ENCODE measurements around the gene ZNF85. TPM values are rescaled to one million over a fixed set of nuclear protein-coding genes. Genes with fewer than 3 reads are reported as not detected.

Gene ZNF85
- 1 to 10 TPM; 3.9 to 8.6 (median 5.4) TPM for total RNA-seq
- 20.6 TPM for total RNA-seq (2013)

DNA sequence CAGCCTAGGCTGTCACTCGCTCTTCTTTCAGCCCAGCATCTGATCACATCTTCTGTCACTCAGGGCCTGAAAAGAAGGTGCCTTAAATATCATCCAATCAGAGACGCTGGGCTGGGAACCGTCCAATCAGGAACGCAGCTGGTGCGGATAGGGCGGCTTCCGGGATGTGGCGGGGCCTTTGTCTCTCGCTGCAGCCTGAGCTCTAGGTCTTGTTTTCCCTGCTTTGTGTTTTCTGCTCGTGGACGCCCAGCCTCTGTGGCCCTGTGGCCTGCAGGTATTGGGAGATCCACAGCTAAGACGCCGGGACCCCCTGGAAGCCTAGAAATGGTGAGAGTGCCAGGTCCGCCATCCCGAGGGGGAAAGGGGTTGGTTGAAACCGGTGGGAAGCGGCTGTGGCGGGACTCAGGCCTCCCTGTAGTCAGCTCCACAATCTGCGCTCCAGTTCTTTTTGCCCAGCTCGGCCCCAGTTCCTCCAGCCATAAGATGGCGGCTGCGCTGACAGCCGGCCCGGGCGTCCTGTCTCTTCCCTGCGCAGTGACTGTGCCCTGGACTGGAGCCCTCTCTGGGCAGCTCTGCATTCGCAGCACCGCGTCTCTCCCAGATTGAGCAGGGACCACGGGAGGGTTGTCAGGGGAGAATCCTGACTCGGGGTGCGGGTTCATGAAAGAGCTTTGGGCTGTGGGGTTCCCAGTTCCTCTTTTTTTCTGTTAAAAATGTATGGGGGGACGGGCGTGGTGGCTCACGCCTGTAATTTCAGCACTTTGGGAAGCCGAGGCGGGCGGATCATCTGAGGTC is at the start of gene ZNF85:
ZNF85 (plus strand) TSS at position 175 of the 795 bp plus-strand sequence; CDS start at position 325, 150 bp downstream.
- Histone ChIP-seq H3K4me3 (ENCODE audit: low read length) (peak within 1 kb of the TSS; percentile 73), H3K9me3 (ENCODE audit: control insufficient read depth, insufficient read depth, low read length) (no peaks in the 10 kb centered on the region), H3K27ac (ENCODE audit: low read length) (peak within 1 kb of the TSS; percentile 91), H3K4me1 (ENCODE audit: control insufficient read depth, insufficient read depth, low read length) (peaks cover 11% of the 10 kb centered on the region), H3K27me3 (ENCODE audit: control insufficient read depth, insufficient read depth, low read length) (no peaks in the 10 kb centered on the region), H3K36me3 (ENCODE audit: control insufficient read depth, insufficient read depth, low read length) (no peaks in the 10 kb centered on the region)
- Mint-ChIP-seq H3K27ac (peak within 1 kb of the TSS; percentile 91 to 98), H3K36me3 (no peaks in the 10 kb centered on the region), H3K27me3 (ENCODE audit: low read depth in 2 of 2) (no peaks in the 10 kb centered on the region), H3K4me1 (peaks cover 19% of the 10 kb centered on the region in 2 donors), H3K4me3 (peak within 1 kb of the TSS; percentile 97), H3K9me3 (no peaks in the 10 kb centered on the region)
- ATAC-seq = peak; percentile 96 to 99 (median 99)
- TF ChIP-seq, protein P1, sequence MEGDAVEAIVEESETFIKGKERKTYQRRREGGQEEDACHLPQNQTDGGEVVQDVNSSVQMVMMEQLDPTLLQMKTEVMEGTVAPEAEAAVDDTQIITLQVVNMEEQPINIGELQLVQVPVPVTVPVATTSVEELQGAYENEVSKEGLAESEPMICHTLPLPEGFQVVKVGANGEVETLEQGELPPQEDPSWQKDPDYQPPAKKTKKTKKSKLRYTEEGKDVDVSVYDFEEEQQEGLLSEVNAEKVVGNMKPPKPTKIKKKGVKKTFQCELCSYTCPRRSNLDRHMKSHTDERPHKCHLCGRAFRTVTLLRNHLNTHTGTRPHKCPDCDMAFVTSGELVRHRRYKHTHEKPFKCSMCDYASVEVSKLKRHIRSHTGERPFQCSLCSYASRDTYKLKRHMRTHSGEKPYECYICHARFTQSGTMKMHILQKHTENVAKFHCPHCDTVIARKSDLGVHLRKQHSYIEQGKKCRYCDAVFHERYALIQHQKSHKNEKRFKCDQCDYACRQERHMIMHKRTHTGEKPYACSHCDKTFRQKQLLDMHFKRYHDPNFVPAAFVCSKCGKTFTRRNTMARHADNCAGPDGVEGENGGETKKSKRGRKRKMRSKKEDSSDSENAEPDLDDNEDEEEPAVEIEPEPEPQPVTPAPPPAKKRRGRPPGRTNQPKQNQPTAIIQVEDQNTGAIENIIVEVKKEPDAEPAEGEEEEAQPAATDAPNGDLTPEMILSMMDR (IDR thresholded peaks at IDR 0.05) = no peak
- under 1% methylated on average over 38 of the region's 38 CpGs for WGBS (ENCODE audit: insufficient coverage)
- DNase-seq = peak; percentile 89 to 94
- intact Hi-C loops (cut with micrococcal nuclease) = loop anchor here (1.0 to 10.0 kb wide), 3 partner anchors 102 to 261 kb away; partner anchors contain the start of genes ZNF430, ZNF626 and ZNF714

- H3K4me3 Mint-ChIP-seq = no peak overlapping the region
- WGBS (ENCODE audit: insufficient coverage) = 71% methylated on average over 1 of the region's 1 CpG
- no peak for ATAC-seq
- H3K4me1 Mint-ChIP-seq = no peaks in the 10 kb centered on the region
- Histone ChIP-seq H3K27ac (ENCODE audit: low read length) (no peak overlapping the region), H3K9me3 (ENCODE audit: control insufficient read depth, insufficient read depth, low read length) (peaks cover 14% of the 10 kb centered on the region), H3K4me1 (ENCODE audit: control insufficient read depth, insufficient read depth, low read length) (no peaks in the 10 kb centered on the region), H3K36me3 (ENCODE audit: control insufficient read depth, insufficient read depth, low read length) (no peaks in the 10 kb centered on the region), H3K27me3 (ENCODE audit: control insufficient read depth, insufficient read depth, low read length) (no peaks in the 10 kb centered on the region), H3K4me3 (ENCODE audit: low read length) (no peak overlapping the region)
- DNase-seq = no peak
- H3K27me3 Mint-ChIP-seq (ENCODE audit: low read depth in 2 of 2) = no peaks in the 10 kb centered on the region
- H3K27ac Mint-ChIP-seq = no peak overlapping the region
- TF ChIP-seq, protein P1 (IDR thresholded peaks at IDR 0.05) = no peak
- H3K36me3 Mint-ChIP-seq = peaks cover 70% of the 10 kb centered on the region
- H3K9me3 Mint-ChIP-seq = peaks cover 70 to 75% of the 10 kb centered on the region in 2 donors
- intact Hi-C loops (cut with micrococcal nuclease) = no loop called here
These were observed 43.5 kb upstream of the ZNF85 start for GRCh38 chr19:20879501-20879900.

- no peak overlapping the region for H3K27ac Mint-ChIP-seq
- peaks cover 13 to 15% of the 10 kb centered on the region in 2 donors for H3K27me3 Mint-ChIP-seq (ENCODE audit: low read depth in 2 of 2)
- TF ChIP-seq, protein P1 (IDR thresholded peaks at IDR 0.05) = no peak
- no peaks in the 10 kb centered on the region for H3K4me1 ChIP-seq (ENCODE audit: control insufficient read depth, insufficient read depth, low read length)
- no peak for ATAC-seq
- H3K4me3 ChIP-seq (ENCODE audit: low read length) = no peak overlapping the region
- H3K36me3 Mint-ChIP-seq = peaks cover 11% of the 10 kb centered on the region
- no peak overlapping the region for H3K4me3 Mint-ChIP-seq
- no peaks in the 10 kb centered on the region for H3K27me3 ChIP-seq (ENCODE audit: control insufficient read depth, insufficient read depth, low read length)
- no peak for DNase-seq
- no peaks in the 10 kb centered on the region for H3K9me3 ChIP-seq (ENCODE audit: control insufficient read depth, insufficient read depth, low read length)
- H3K36me3 ChIP-seq (ENCODE audit: control insufficient read depth, insufficient read depth, low read length) = no peaks in the 10 kb centered on the region
- H3K4me1 Mint-ChIP-seq = peaks cover 0 to 6% of the 10 kb centered on the region in 2 donors
- intact Hi-C loops (cut with micrococcal nuclease) = no loop called here
- 79% methylated on average over 3 of the region's 3 CpGs for WGBS (ENCODE audit: insufficient coverage)
- no peak overlapping the region for H3K27ac ChIP-seq (ENCODE audit: low read length)
- H3K9me3 Mint-ChIP-seq = peaks cover 34 to 45% of the 10 kb centered on the region in 2 donors
These were observed 10.1 kb upstream of the ZNF85 start for GRCh38 chr19:20912973-20913372.
